ENCODE results near the gene SH3RF1. TPM values are rescaled to one million over a fixed set of nuclear protein-coding genes. Genes with fewer than 3 reads are reported as not detected.

Gene SH3RF1
- total and polyA plus RNA-seq, 8 donors: 3.4 to 47.8 (median 18.9) TPM

DNA sequence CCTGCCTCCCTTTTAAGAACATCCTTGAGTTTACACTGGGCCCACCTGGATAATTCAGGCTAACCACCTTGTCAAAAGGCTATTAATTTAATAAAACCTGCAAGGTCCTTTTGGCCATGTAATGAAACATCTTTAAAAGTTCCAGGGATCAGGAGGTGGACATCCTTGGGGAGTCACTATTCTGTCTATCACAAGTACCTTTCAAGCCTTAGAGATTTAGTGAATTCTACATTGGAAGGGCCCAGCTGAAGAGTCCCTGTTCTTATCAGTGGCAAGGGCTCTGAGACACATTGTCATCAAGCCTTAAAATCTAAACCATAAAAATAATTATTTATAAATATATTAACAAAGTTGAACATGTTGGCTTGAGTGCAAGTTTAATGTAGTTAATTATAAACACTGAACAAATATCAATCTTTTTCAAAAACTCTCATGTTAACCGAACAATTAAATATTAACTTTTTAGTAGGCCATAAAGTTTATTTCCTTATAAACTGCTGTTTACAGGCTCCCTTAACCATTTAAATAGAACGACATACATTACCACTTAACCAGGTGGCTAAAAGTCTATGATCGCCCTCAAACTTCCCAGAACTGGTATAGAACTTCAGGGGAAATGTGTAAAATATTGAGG, 156.3 kb downstream of the SH3RF1 start:
- H3K27me3 ChIP-seq: no peaks in the 10 kb centered on the region
- DNase-seq: no peak
- H3K27ac ChIP-seq: peak overlapping the region in 4 of 5 donors; percentile 25 to 78 (median 57)
- no peak overlapping the region for H3K4me3 ChIP-seq
- H3K36me3 ChIP-seq: peaks cover 7 to 92% (median 75%) of the 10 kb centered on the region in 4 donors
- 35 to 56% (median 45%) methylated on average over 3 of the region's 3 CpGs for WGBS, 5 donors
- TF ChIP-seq EP300 (IDR thresholded peaks at IDR 0.05): no peak
- no peak for TF ChIP-seq POLR2AphosphoS5 (IDR thresholded peaks at IDR 0.05)
- no peak for TF ChIP-seq POLR2A (IDR thresholded peaks at IDR 0.05)
- TF ChIP-seq, protein P1, sequence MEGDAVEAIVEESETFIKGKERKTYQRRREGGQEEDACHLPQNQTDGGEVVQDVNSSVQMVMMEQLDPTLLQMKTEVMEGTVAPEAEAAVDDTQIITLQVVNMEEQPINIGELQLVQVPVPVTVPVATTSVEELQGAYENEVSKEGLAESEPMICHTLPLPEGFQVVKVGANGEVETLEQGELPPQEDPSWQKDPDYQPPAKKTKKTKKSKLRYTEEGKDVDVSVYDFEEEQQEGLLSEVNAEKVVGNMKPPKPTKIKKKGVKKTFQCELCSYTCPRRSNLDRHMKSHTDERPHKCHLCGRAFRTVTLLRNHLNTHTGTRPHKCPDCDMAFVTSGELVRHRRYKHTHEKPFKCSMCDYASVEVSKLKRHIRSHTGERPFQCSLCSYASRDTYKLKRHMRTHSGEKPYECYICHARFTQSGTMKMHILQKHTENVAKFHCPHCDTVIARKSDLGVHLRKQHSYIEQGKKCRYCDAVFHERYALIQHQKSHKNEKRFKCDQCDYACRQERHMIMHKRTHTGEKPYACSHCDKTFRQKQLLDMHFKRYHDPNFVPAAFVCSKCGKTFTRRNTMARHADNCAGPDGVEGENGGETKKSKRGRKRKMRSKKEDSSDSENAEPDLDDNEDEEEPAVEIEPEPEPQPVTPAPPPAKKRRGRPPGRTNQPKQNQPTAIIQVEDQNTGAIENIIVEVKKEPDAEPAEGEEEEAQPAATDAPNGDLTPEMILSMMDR (IDR thresholded peaks at IDR 0.05): no peak
- H3K4me1 ChIP-seq: peaks cover 0 to 26% (median 10%) of the 10 kb centered on the region in 4 donors
- H3K9me3 ChIP-seq: no peaks in the 10 kb centered on the region
- intact Hi-C loops (cut with DNase I; ENCODE audit: low total_unique reads): no loop called here

DNA sequence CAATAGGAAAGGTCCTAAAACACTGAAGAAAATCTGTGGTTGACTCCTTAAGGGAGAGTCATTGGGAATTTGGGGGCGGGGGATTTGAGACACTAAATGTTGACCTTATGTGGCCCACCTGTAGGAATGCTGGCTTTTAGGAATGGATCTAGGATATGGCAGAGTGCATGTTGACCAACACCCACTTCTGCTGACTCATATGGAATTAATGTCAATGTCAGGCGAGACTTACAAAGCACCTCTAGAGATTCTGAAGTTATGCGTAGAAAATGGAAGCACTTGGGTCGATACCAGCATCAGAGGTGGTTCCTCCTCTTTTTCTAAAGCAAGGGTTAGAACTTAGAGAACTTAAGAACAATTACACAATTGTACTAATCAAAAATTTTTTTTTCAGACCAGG, 160.1 kb downstream of the SH3RF1 start:
- no peak for DNase-seq
- H3K36me3 ChIP-seq: peaks cover 7 to 90% (median 84%) of the 10 kb centered on the region in 4 donors
- TF ChIP-seq POLR2AphosphoS5 (IDR thresholded peaks at IDR 0.05): no peak
- TF ChIP-seq EP300 (IDR thresholded peaks at IDR 0.05): no peak
- no peaks in the 10 kb centered on the region for H3K9me3 ChIP-seq
- H3K27ac ChIP-seq: no peak overlapping the region
- intact Hi-C loops (cut with DNase I; ENCODE audit: low total_unique reads): no loop called here
- 97 to 99% (median 98%) methylated on average over 4 of the region's 4 CpGs for WGBS, 5 donors
- H3K4me1 ChIP-seq: peaks cover 0 to 9% (median 7%) of the 10 kb centered on the region in 4 donors
- H3K4me3 ChIP-seq: no peak overlapping the region
- no peaks in the 10 kb centered on the region for H3K27me3 ChIP-seq

DNA sequence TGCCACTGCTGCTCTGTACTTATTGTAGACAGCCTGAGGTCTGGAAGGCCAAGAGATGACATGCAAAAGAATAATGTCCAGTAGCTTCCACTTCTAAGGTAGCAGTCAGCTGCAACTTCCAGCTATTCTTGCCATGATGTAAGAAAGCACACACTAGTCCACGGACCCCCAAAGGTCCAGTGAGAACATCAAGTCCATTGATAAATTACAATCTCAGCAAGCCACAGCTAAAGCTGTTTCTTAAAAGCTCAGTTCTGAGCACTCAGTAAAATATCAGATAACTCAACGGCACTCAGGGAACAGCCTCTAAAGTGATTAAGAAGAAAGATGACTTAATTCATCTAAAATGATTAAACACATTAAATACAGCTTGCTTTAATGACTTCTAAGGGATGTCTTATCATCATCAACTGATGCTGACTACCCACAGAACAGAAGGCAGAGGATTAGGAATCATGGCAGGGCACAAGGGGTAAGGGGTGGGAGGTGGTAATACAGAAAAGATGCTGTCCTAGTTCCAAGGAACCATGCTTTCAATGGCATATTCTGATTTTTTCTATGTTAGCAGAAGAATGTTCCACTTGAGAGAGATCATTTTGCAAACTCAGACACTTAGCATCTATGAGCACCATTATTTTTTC, 161.6 kb downstream of the SH3RF1 start:
- H3K27me3 ChIP-seq: no peaks in the 10 kb centered on the region
- 72 to 94% (median 90%) methylated on average over 2 of the region's 2 CpGs for WGBS, 5 donors
- peaks cover 12 to 96% (median 87%) of the 10 kb centered on the region in 4 donors for H3K36me3 ChIP-seq
- DNase-seq: no peak
- H3K4me1 ChIP-seq: peaks cover 2 to 7% (median 6%) of the 10 kb centered on the region in 4 donors
- intact Hi-C loops (cut with DNase I; ENCODE audit: low total_unique reads): no loop called here
- no peak overlapping the region for H3K4me3 ChIP-seq
- TF ChIP-seq POLR2AphosphoS5 (IDR thresholded peaks at IDR 0.05) (no peak), EP300 (IDR thresholded peaks at IDR 0.05) (no peak), POLR2A (IDR thresholded peaks at IDR 0.05) (no peak)
- TF ChIP-seq, protein P1 (IDR thresholded peaks at IDR 0.05): no peak
- H3K9me3 ChIP-seq: no peaks in the 10 kb centered on the region
- no peak overlapping the region for H3K27ac ChIP-seq

DNA sequence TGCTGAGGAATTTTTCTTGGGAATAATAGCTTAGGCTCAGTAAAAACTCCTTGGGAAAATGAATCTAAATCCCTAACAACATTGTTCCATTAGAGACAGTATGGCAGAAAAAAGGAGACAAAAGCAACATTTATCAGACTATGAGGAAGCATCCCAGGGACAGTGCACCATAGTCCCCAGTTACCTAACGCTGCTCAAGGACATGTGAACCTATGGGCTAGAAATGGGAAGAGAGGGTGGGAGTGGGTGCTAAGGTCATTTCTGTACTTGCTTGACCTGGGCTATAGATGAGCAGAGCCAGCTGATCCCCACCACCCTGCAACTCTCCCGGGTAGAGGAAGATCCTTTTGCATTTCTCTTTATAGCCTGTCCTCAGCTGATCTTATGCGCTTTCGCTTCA, 162.5 kb downstream of the SH3RF1 start:
- WGBS, 5 donors: 83 to 97% (median 93%) methylated on average over 4 of the region's 4 CpGs
- DNase-seq: no peak
- intact Hi-C loops (cut with DNase I; ENCODE audit: low total_unique reads): no loop called here
- TF ChIP-seq POLR2AphosphoS5 (IDR thresholded peaks at IDR 0.05) (no peak), EP300 (IDR thresholded peaks at IDR 0.05) (no peak), POLR2A (IDR thresholded peaks at IDR 0.05) (no peak)
- TF ChIP-seq, protein P1 (IDR thresholded peaks at IDR 0.05): no peak
- no peaks in the 10 kb centered on the region for H3K9me3 ChIP-seq
- H3K4me1 ChIP-seq: peaks cover 5 to 13% (median 10%) of the 10 kb centered on the region in 4 donors
- H3K27me3 ChIP-seq: no peaks in the 10 kb centered on the region
- no peak overlapping the region for H3K4me3 ChIP-seq
- H3K36me3 ChIP-seq: peaks cover 12 to 92% (median 85%) of the 10 kb centered on the region in 4 donors
- H3K27ac ChIP-seq: no peak overlapping the region
